WTC11 (cell line): Measurements from ENCODE around the gene PTPN7. TPM values are rescaled to one million over a fixed set of nuclear protein-coding genes. Genes with fewer than 3 reads are reported as not detected.

Experiments used
- ATAC-seq: fragments of 200-7000 bp; cut with Tn5 transposase; 2 replicates; pipeline ENCODE4 v1.10.0; 2021; ENCODE audit warnings: mild to moderate bottlenecking, moderate library complexity
- CTCF ChIA-PET: fragments of 300-600 bp; sonication (Branson Sonifier 250); formaldehyde crosslinking; loops from one replicate; lab custom pipeline; 2021; ENCODE audit warnings: antibody characterized with exemption; lab: Charles Lee
- POLR2A ChIA-PET: fragments of 350-600 bp; sonication (Branson Sonifier 250); formaldehyde crosslinking; loops from one replicate; lab custom pipeline; 2021; ENCODE audit warnings: antibody characterized with exemption; lab: Charles Lee
- DNase-seq: peaks from one replicate; pipeline ENCODE4 v3.0.0; 2021; ENCODE audit warnings: low spot score
- H3K27ac Mint-ChIP-seq: 2 replicates; pipeline ENCODE4 v1.8.0; 2021; ENCODE audit warnings: mixed read lengths
- H3K27me3 Mint-ChIP-seq: 2 replicates; pipeline ENCODE4 v1.8.0; 2021; ENCODE audit warnings: low read depth, mild to moderate bottlenecking, moderate library complexity, mixed read lengths
- H3K36me3 Mint-ChIP-seq: 2 replicates; pipeline ENCODE4 v1.8.0; 2021; ENCODE audit warnings: mixed read lengths
- H3K4me1 Mint-ChIP-seq: 2 replicates; pipeline ENCODE4 v1.8.0; 2022; ENCODE audit warnings: mixed read lengths
- H3K4me3 Mint-ChIP-seq: 2 replicates; pipeline ENCODE4 v1.8.0; 2021; ENCODE audit warnings: mild to moderate bottlenecking, moderate library complexity, mixed read lengths
- H3K9me3 Mint-ChIP-seq: 2 replicates; pipeline ENCODE4 v1.8.0; 2021; ENCODE audit warnings: mixed read lengths
- ESRRA ChIP-seq: sonication (generic); formaldehyde crosslinking; IDR thresholded peaks from 2 replicates; pipeline ENCODE4 v1.8.1; 2022; ENCODE audit warnings: mild to moderate bottlenecking, missing genetic modification reagents, borderline replicate concordance
- FOXK1 ChIP-seq: sonication (generic); formaldehyde crosslinking; IDR thresholded peaks from 2 replicates; pipeline ENCODE4 v1.8.0; 2022; ENCODE audit warnings: mild to moderate bottlenecking, moderate library complexity, missing genetic modification reagents
- NFYB ChIP-seq: sonication (generic); formaldehyde crosslinking; conservative IDR thresholded peaks from 2 replicates; pipeline ENCODE4 v1.8.0; 2022; ENCODE audit warnings: low read depth, missing genetic modification reagents
- RELA ChIP-seq: sonication (generic); formaldehyde crosslinking; IDR thresholded peaks from 2 replicates; pipeline ENCODE4 v1.8.1; 2022; ENCODE audit warnings: missing genetic modification reagents, mild to moderate bottlenecking, borderline replicate concordance
- SMAD3 ChIP-seq: sonication (generic); formaldehyde crosslinking; IDR thresholded peaks from 2 replicates; pipeline ENCODE4 v1.8.0; 2022; ENCODE audit warnings: missing genetic modification reagents, mild to moderate bottlenecking, borderline replicate concordance
- ZBTB21 ChIP-seq: sonication (generic); formaldehyde crosslinking; IDR thresholded peaks from 2 replicates; pipeline ENCODE4 v1.8.1; 2023; ENCODE audit warnings: mild to moderate bottlenecking, missing genetic modification reagents, borderline replicate concordance
- ZNF416 ChIP-seq: fragments of 250-450 bp; sonication (Bioruptor Pico); IDR thresholded peaks from 2 replicates; pipeline ENCODE4 v1.9.0; 2021; ENCODE audit warnings: mild to moderate bottlenecking, inconsistent platforms
- total RNA-seq: library from RNA; stranded (reverse); gene quantifications from 3 replicates; pipeline ENCODE4 v1.2.3, GENCODE V29; 2021
- TF ChIP-seq, protein P1 (sequence below): fragments of 200-600 bp; IDR thresholded peaks from 2 replicates; pipeline ENCODE4 v1.8.0; 2022; ENCODE audit warnings: antibody characterized with exemption
- TF ChIP-seq, protein P2 (sequence below): sonication (generic); formaldehyde crosslinking; IDR thresholded peaks from 2 replicates; pipeline ENCODE4 v1.8.0; 2022; ENCODE audit warnings: mild to moderate bottlenecking, missing genetic modification reagents
- TF ChIP-seq, protein P3 (sequence below): sonication (generic); formaldehyde crosslinking; IDR thresholded peaks from 2 replicates; pipeline ENCODE4 v1.8.1; 2023; ENCODE audit warnings: mild to moderate bottlenecking, missing genetic modification reagents
- TF ChIP-seq, protein P4 (sequence below): fragments of 250-450 bp; sonication (Bioruptor Pico); IDR thresholded peaks from 2 replicates; pipeline ENCODE4 v2.1.2; 2022; ENCODE audit warnings: mild to moderate bottlenecking, moderate library complexity
- TF ChIP-seq, protein P5 (sequence below): fragments of 250-450 bp; sonication (Bioruptor Pico); IDR thresholded peaks from 2 replicates; pipeline ENCODE4 v1.9.0; 2021; ENCODE audit warnings: moderate library complexity, mild to moderate bottlenecking, inconsistent platforms, borderline replicate concordance
- TF ChIP-seq, protein P6 (sequence below): sonication (generic); formaldehyde crosslinking; IDR thresholded peaks from 2 replicates; pipeline ENCODE4 v1.8.1; 2023; ENCODE audit warnings: mild to moderate bottlenecking, missing genetic modification reagents, borderline replicate concordance
- TF ChIP-seq, protein P7 (sequence below): sonication (generic); formaldehyde crosslinking; IDR thresholded peaks from 2 replicates; pipeline ENCODE4 v1.8.0; 2022; ENCODE audit warnings: mild to moderate bottlenecking, missing genetic modification reagents

The PTPN7 gene
- total RNA-seq, 1 experiment from 2014 or later: 0.98 TPM

DNA sequence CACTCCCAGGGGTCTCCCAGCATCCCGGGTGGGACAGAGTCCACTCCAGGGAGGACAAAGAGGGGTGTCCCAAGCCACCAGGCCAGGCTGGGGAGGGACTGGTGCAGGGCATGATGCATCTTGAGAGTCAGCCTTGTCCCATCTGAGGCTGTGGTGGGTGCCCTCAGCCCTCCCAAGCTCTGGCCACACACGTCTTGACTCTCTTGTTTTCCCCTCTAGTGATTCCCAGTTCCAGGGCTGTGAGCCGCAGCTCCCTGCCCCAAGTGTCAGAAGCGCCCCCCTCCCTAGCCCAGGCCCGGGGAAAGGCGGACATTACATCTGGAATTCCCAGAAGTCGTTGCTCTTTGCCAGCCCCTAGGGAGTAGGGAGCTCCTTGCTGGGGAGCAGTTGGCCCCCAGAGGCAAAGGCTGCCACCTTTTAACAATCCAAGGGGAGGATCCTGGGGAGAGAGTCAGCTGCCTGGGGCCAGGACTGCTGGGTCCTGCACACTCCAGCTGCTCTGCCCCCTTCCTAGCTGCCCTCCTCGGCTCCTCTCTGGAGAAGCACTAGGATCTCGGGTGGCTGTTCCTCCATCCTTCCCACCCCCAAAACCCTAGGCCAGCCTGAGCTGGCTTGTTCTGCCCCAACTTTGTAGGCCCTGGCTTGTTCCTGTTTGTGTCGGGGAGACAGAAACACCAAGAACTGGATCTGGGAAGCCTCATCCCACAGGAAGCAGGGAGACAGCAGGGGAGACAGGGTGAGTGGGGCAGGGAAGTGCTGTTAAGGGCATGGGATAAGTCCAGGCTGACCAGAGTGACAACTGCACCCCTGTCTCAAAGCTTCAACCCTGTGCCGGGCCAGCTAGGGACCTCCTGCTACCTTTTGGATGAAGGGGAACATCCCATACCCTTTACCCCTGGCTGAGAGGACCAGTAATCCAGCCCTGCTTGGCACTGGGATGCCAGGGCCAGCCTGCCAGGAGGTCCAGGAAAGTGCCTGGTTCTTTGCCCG is 3.2 kb upstream of the PTPN7 start (continued):
- TF ChIP-seq, protein P1, sequence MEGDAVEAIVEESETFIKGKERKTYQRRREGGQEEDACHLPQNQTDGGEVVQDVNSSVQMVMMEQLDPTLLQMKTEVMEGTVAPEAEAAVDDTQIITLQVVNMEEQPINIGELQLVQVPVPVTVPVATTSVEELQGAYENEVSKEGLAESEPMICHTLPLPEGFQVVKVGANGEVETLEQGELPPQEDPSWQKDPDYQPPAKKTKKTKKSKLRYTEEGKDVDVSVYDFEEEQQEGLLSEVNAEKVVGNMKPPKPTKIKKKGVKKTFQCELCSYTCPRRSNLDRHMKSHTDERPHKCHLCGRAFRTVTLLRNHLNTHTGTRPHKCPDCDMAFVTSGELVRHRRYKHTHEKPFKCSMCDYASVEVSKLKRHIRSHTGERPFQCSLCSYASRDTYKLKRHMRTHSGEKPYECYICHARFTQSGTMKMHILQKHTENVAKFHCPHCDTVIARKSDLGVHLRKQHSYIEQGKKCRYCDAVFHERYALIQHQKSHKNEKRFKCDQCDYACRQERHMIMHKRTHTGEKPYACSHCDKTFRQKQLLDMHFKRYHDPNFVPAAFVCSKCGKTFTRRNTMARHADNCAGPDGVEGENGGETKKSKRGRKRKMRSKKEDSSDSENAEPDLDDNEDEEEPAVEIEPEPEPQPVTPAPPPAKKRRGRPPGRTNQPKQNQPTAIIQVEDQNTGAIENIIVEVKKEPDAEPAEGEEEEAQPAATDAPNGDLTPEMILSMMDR: no peak
- TF ChIP-seq, protein P2, sequence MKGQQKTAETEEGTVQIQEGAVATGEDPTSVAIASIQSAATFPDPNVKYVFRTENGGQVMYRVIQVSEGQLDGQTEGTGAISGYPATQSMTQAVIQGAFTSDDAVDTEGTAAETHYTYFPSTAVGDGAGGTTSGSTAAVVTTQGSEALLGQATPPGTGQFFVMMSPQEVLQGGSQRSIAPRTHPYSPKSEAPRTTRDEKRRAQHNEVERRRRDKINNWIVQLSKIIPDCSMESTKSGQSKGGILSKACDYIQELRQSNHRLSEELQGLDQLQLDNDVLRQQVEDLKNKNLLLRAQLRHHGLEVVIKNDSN: no peak
- TF ChIP-seq, protein P3, sequence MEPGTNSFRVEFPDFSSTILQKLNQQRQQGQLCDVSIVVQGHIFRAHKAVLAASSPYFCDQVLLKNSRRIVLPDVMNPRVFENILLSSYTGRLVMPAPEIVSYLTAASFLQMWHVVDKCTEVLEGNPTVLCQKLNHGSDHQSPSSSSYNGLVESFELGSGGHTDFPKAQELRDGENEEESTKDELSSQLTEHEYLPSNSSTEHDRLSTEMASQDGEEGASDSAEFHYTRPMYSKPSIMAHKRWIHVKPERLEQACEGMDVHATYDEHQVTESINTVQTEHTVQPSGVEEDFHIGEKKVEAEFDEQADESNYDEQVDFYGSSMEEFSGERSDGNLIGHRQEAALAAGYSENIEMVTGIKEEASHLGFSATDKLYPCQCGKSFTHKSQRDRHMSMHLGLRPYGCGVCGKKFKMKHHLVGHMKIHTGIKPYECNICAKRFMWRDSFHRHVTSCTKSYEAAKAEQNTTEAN (CRISPR knock-in tag): no peak
- no peak for TF ChIP-seq ESRRA (CRISPR knock-in tag)
- no peak for TF ChIP-seq ZNF416 (CRISPR knock-in tag)
- TF ChIP-seq, protein P4, sequence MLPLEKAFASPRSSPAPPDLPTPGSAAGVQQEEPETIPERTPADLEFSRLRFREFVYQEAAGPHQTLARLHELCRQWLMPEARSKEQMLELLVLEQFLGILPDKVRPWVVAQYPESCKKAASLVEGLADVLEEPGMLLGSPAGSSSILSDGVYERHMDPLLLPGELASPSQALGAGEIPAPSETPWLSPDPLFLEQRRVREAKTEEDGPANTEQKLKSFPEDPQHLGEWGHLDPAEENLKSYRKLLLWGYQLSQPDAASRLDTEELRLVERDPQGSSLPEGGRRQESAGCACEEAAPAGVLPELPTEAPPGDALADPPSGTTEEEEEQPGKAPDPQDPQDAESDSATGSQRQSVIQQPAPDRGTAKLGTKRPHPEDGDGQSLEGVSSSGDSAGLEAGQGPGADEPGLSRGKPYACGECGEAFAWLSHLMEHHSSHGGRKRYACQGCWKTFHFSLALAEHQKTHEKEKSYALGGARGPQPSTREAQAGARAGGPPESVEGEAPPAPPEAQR (CRISPR knock-in tag): no peak
- no peak for TF ChIP-seq NFYB
- no peak for TF ChIP-seq RELA
- TF ChIP-seq, protein P5, sequence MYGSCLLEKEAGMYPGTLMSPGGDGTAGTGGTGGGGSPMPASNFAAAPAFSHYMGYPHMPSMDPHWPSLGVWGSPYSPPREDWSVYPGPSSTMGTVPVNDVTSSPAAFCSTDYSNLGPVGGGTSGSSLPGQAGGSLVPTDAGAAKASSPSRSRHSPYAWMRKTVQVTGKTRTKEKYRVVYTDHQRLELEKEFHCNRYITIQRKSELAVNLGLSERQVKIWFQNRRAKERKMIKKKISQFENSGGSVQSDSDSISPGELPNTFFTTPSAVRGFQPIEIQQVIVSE: no peak
- TF ChIP-seq ZBTB21 (CRISPR knock-in tag): no peak
- TF ChIP-seq FOXK1: no peak

DNA sequence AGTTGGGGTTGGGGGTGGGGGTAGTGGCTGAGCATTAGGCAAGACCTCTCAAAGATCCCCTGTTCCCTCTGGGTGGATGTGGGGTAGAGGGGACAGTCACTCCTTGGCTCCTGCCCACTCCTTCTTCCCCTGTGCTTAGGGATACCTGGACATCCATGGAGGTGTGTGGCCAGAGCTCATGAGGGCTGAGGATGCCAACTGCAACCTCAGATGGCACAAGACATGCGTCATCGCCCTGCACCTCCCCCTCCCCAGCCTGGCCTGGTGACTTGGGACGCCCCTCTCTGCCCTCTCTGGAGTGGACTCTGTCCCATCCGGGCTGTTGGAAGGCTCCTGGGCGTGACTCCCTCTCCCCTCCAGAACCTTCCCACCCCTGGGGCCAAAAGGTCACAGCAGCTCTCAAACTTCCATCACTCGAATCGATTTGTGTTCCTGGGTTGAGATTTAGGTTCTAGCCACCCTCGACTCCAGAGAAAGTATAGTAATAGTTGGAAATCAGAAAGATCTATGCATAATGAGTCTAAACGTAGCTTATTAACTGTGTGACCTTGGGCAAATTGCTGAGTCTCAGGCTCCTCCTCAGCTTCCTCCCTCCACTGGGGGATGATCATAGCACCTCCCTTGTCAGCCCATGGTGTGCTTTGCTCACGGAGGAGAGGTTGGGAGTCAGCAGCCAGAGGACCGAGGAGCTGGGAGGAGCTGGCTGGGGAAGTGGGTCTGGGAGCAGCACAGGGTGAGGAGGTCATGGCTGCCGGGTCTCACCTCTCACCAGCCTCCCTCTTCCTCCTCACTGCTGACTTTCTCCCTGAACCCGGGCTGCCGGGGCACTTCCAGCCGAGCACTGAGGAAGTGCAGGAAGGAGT is 2.2 kb upstream of the PTPN7 start:
- CTCF ChIA-PET: interaction anchor here (0.6 to 6.0 kb wide), 9 partner anchors 7 to 176 kb away, joined by 3 to 73 read pairs (median 3); partner anchors contain the start of gene GPR37L1
- ATAC-seq: no peak
- no peaks in the 10 kb centered on the region; the same call in 1 of the 2 replicates for H3K27me3 Mint-ChIP-seq
- H3K4me1 Mint-ChIP-seq: peaks cover 48% of the 10 kb centered on the region
- no peaks in the 10 kb centered on the region for H3K9me3 Mint-ChIP-seq
- H3K4me3 Mint-ChIP-seq: no peak overlapping the region
- TF ChIP-seq SMAD3: 0 out of 2 replicates have a peak, but pooled peaks have one; percentile 31
- TF ChIP-seq, protein P6, sequence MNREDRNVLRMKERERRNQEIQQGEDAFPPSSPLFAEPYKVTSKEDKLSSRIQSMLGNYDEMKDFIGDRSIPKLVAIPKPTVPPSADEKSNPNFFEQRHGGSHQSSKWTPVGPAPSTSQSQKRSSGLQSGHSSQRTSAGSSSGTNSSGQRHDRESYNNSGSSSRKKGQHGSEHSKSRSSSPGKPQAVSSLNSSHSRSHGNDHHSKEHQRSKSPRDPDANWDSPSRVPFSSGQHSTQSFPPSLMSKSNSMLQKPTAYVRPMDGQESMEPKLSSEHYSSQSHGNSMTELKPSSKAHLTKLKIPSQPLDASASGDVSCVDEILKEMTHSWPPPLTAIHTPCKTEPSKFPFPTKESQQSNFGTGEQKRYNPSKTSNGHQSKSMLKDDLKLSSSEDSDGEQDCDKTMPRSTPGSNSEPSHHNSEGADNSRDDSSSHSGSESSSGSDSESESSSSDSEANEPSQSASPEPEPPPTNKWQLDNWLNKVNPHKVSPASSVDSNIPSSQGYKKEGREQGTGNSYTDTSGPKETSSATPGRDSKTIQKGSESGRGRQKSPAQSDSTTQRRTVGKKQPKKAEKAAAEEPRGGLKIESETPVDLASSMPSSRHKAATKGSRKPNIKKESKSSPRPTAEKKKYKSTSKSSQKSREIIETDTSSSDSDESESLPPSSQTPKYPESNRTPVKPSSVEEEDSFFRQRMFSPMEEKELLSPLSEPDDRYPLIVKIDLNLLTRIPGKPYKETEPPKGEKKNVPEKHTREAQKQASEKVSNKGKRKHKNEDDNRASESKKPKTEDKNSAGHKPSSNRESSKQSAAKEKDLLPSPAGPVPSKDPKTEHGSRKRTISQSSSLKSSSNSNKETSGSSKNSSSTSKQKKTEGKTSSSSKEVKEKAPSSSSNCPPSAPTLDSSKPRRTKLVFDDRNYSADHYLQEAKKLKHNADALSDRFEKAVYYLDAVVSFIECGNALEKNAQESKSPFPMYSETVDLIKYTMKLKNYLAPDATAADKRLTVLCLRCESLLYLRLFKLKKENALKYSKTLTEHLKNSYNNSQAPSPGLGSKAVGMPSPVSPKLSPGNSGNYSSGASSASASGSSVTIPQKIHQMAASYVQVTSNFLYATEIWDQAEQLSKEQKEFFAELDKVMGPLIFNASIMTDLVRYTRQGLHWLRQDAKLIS (CRISPR knock-in tag): no peak
- TF ChIP-seq, protein P7, sequence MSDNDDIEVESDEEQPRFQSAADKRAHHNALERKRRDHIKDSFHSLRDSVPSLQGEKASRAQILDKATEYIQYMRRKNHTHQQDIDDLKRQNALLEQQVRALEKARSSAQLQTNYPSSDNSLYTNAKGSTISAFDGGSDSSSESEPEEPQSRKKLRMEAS: no peak
- TF ChIP-seq, all 79 proteins: peak for 1
- DNase-seq: no peak
- Mint-ChIP-seq H3K36me3 (no peaks in the 10 kb centered on the region), H3K27ac (no peak overlapping the region)
- POLR2A ChIA-PET: no interaction called here
